CD4-positive, alpha-beta memory T cell (primary cell): ENCODE data around the gene CHFR. TPM values are rescaled to one million over a fixed set of nuclear protein-coding genes. Genes with fewer than 3 reads are reported as not detected.

Experiments
- CTCF ChIA-PET: fragments of 350-600 bp; sonication (Branson Sonifier 250); formaldehyde crosslinking; loops from one replicate; lab custom pipeline; 2021; ENCODE audit warnings: inconsistent platforms; ENCODE audit not compliant: partially characterized antibody; lab: Charles Lee
- POLR2A ChIA-PET: fragments of 350-600 bp; sonication (Branson Sonifier 250); formaldehyde crosslinking; loops from one replicate; lab custom pipeline; 2021; ENCODE audit not compliant: partially characterized antibody; lab: Charles Lee
- DNase-seq, 5 donors: peaks; one replicate each; pipeline versions ENCODE4 v3.0.0 to v3.0.0-alpha.2; 2020 to 2022; ENCODE audit warnings: mixed read lengths in 1 of 5
- H3K27ac ChIP-seq: one replicate; pipeline ENCODE4 v1.7.0; 2013; ENCODE audit warnings: low read depth, low read length
- H3K27me3 ChIP-seq: 2 replicates; pipeline ENCODE4 v1.7.0; 2013; ENCODE audit warnings: mild to moderate bottlenecking, low read length, moderate library complexity; ENCODE audit not compliant: insufficient read depth
- H3K36me3 ChIP-seq: 2 replicates; pipeline ENCODE4 v1.7.0; 2013; ENCODE audit warnings: mild to moderate bottlenecking, low read length, moderate library complexity; ENCODE audit not compliant: insufficient read depth
- H3K4me1 ChIP-seq: 2 replicates; pipeline ENCODE4 v1.7.0; 2013; ENCODE audit warnings: mild to moderate bottlenecking, low read length, moderate library complexity; ENCODE audit not compliant: insufficient read depth
- H3K4me3 ChIP-seq, 2 donors: one replicate each; pipeline ENCODE4 v1.7.0; 2013; ENCODE audit warnings: low read length in 2 of 2, mild to moderate bottlenecking in 1 of 2
- H3K9me3 ChIP-seq, 2 donors: one replicate each; pipeline ENCODE4 v1.7.0; 2013; ENCODE audit warnings: low read length in 2 of 2, control low read depth in 1 of 2; ENCODE audit not compliant: control insufficient read depth in 1 of 2
- H3K27ac Mint-ChIP-seq, 7 donors: one replicate each; pipeline ENCODE4 v1.8.0; 2020 to 2021; ENCODE audit warnings: mixed read lengths in 7 of 7, mild to moderate bottlenecking in 6 of 7, inconsistent platforms in 3 of 7, moderate library complexity in 3 of 7
- H3K27me3 Mint-ChIP-seq, 2 donors: one replicate each; pipeline ENCODE4 v1.8.0; 2020 to 2021; ENCODE audit warnings: mixed read lengths in 2 of 2
- H3K36me3 Mint-ChIP-seq, 2 donors: one replicate each; pipeline ENCODE4 v1.8.0; 2020 to 2021; ENCODE audit warnings: mixed read lengths in 2 of 2, inconsistent platforms in 1 of 2, mild to moderate bottlenecking in 1 of 2
- H3K4me1 Mint-ChIP-seq, 4 donors: one replicate each; pipeline ENCODE4 v1.8.0; 2020 to 2021; ENCODE audit warnings: mixed read lengths in 4 of 4, mild to moderate bottlenecking in 1 of 4
- H3K4me3 Mint-ChIP-seq, 8 donors: one replicate each; pipeline ENCODE4 v1.8.0; 2020 to 2021; ENCODE audit warnings: mixed read lengths in 8 of 8, mild to moderate bottlenecking in 7 of 8, moderate library complexity in 6 of 8, inconsistent platforms in 3 of 8
- H3K9me3 Mint-ChIP-seq, 8 donors: one replicate each; pipeline ENCODE4 v1.8.0; 2020 to 2021; ENCODE audit warnings: mixed read lengths in 8 of 8, mild to moderate bottlenecking in 5 of 8, inconsistent platforms in 3 of 8, moderate library complexity in 1 of 8
- intact Hi-C: fragments of 100-400 bp; cut with micrococcal nuclease; formaldehyde crosslinking; loops from one replicate; pipeline ENCODE4 v1.15.1; 2023
- polyA plus RNA-seq, 2 donors: library from polyadenylated mRNA; unstranded; fragments of 300-500 nt; fragmentation: Illumina TruSeq; gene quantifications; one replicate each; pipeline ENCODE4 v1.2.3, GENCODE V29; 2021
- total RNA-seq, 2 experiments: library from RNA; stranded (reverse); gene quantifications; one replicate each; pipeline ENCODE4 v1.2.3, GENCODE V29; 2021

The CHFR gene
- total and polyA plus RNA-seq, 4 experiments from 2014 or later, result 31.6 to 79.4 (median 50.6) TPM

- no peak overlapping the region for H3K4me3 ChIP-seq
- peaks cover 0 to 96% (median 83%) of the 10 kb centered on the region in 8 donors for H3K9me3 Mint-ChIP-seq
- DNase-seq, result no peak
- H3K36me3 ChIP-seq, result no peaks in the 10 kb centered on the region
- no peak overlapping the region for H3K27ac ChIP-seq
- H3K4me3 Mint-ChIP-seq, result peak overlapping the region in 1 of 8 donors; percentile 38
- H3K27ac Mint-ChIP-seq, result no peak overlapping the region
- peaks cover 5 to 62% of the 10 kb centered on the region in 2 donors for H3K9me3 ChIP-seq
- no peaks in the 10 kb centered on the region for H3K27me3 ChIP-seq
- intact Hi-C loops, result no loop called here
- ChIA-PET POLR2A (no interaction called here), CTCF (no interaction called here)
- H3K36me3 Mint-ChIP-seq, result peaks cover 46 to 55% of the 10 kb centered on the region in 2 donors
- H3K4me1 Mint-ChIP-seq, result no peaks in the 10 kb centered on the region
- H3K4me1 ChIP-seq, result no peaks in the 10 kb centered on the region
- no peaks in the 10 kb centered on the region for H3K27me3 Mint-ChIP-seq
Measured at GRCh38 chr12:132923356-132923909, 36.0 kb upstream of the CHFR start.

- Mint-ChIP-seq H3K27ac (no peak overlapping the region), H3K9me3 (peaks cover 0 to 96% (median 84%) of the 10 kb centered on the region in 8 donors), H3K4me1 (no peaks in the 10 kb centered on the region), H3K36me3 (peaks cover 52 to 57% of the 10 kb centered on the region in 2 donors), H3K27me3 (no peaks in the 10 kb centered on the region), H3K4me3 (no peak overlapping the region)
- POLR2A ChIA-PET, result no interaction called here
- CTCF ChIA-PET, result no interaction called here
- Histone ChIP-seq H3K4me1 (no peaks in the 10 kb centered on the region), H3K36me3 (no peaks in the 10 kb centered on the region), H3K27ac (no peak overlapping the region), H3K27me3 (no peaks in the 10 kb centered on the region), H3K9me3 (peaks cover 5 to 70% of the 10 kb centered on the region in 2 donors), H3K4me3 (no peak overlapping the region)
- intact Hi-C loops, result no loop called here
- no peak for DNase-seq
Measured at GRCh38 chr12:132922676-132923075, 35.3 kb upstream of the CHFR start.

GRCh38 chr12:132921685-132922084 is 34.3 kb upstream of the CHFR start:
- Mint-ChIP-seq H3K27ac (no peak overlapping the region), H3K27me3 (no peaks in the 10 kb centered on the region), H3K9me3 (peaks cover 0 to 93% (median 79%) of the 10 kb centered on the region in 8 donors), H3K36me3 (peaks cover 48 to 53% of the 10 kb centered on the region in 2 donors), H3K4me3 (no peak overlapping the region), H3K4me1 (no peaks in the 10 kb centered on the region)
- Histone ChIP-seq H3K4me1 (no peaks in the 10 kb centered on the region), H3K27ac (no peak overlapping the region), H3K36me3 (no peaks in the 10 kb centered on the region), H3K9me3 (peaks cover 5 to 67% of the 10 kb centered on the region in 2 donors), H3K4me3 (no peak overlapping the region), H3K27me3 (no peaks in the 10 kb centered on the region)
- intact Hi-C loops, result no loop called here
- DNase-seq, result no peak
- CTCF ChIA-PET, result no interaction called here
- POLR2A ChIA-PET, result no interaction called here

GRCh38 chr12:132918680-132919079 is 31.3 kb upstream of the CHFR start:
- H3K4me1 Mint-ChIP-seq, result no peaks in the 10 kb centered on the region
- Histone ChIP-seq H3K4me1 (no peaks in the 10 kb centered on the region), H3K4me3 (no peak overlapping the region), H3K27me3 (no peaks in the 10 kb centered on the region), H3K27ac (no peak overlapping the region), H3K9me3 (peaks cover 0 to 47% of the 10 kb centered on the region in 2 donors), H3K36me3 (no peaks in the 10 kb centered on the region)
- no peak overlapping the region for H3K27ac Mint-ChIP-seq
- no peak overlapping the region for H3K4me3 Mint-ChIP-seq
- CTCF ChIA-PET, result interaction anchor here (0.7 to 1.0 kb wide), 2 partner anchors 11 to 14 kb away, joined by 3 to 4 read pairs; no protein-coding TSS in a partner anchor
- H3K36me3 Mint-ChIP-seq, result peaks cover 44 to 45% of the 10 kb centered on the region in 2 donors
- POLR2A ChIA-PET, result interaction anchor here (1.2 kb wide), 1 partner anchor 10 kb away, joined by 3 read pairs; no protein-coding TSS in a partner anchor
- no peak for DNase-seq
- H3K27me3 Mint-ChIP-seq, result no peaks in the 10 kb centered on the region
- H3K9me3 Mint-ChIP-seq, result peaks cover 0 to 91% (median 72%) of the 10 kb centered on the region in 8 donors
- intact Hi-C loops, result no loop called here

GRCh38 chr12:132909030-132909368 is 21.6 kb upstream of the CHFR start:
- Histone ChIP-seq H3K27me3 (no peaks in the 10 kb centered on the region), H3K4me3 (peak overlapping the region; percentile 57 to 59), H3K9me3 (no peaks in the 10 kb centered on the region), H3K36me3 (no peaks in the 10 kb centered on the region), H3K4me1 (peaks cover 11% of the 10 kb centered on the region), H3K27ac (peak overlapping the region; percentile 75)
- Mint-ChIP-seq H3K9me3 (peaks cover 3 to 30% (median 20%) of the 10 kb centered on the region in 8 donors), H3K36me3 (peaks cover 14 to 15% of the 10 kb centered on the region in 2 donors), H3K4me1 (peaks cover 3 to 24% (median 16%) of the 10 kb centered on the region in 4 donors), H3K4me3 (peak overlapping the region; percentile 91 to 98 (median 96)), H3K27ac (peak overlapping the region; percentile 95 to 100 (median 98)), H3K27me3 (peaks cover 0 to 2% of the 10 kb centered on the region in 2 donors)
- CTCF ChIA-PET, result interaction anchor here (0.6 to 2.4 kb wide), 2 partner anchors 8 to 46 kb away, joined by 4 to 6 read pairs; no protein-coding TSS in a partner anchor
- intact Hi-C loops, result loop anchor here (2.0 kb wide), 1 partner anchor 148 kb away; the partner anchor contains the start of gene ANKLE2
- no peak for DNase-seq
- POLR2A ChIA-PET, result interaction anchor here (0.6 to 2.2 kb wide), 14 partner anchors 9 to 273 kb away, joined by 3 to 23 read pairs (median 5); partner anchors contain the start of genes CHFR, GOLGA3, ZNF10 and ZNF26

- Histone ChIP-seq H3K36me3 (no peaks in the 10 kb centered on the region), H3K27ac (peak overlapping the region; percentile 75), H3K4me1 (peaks cover 11% of the 10 kb centered on the region), H3K9me3 (no peaks in the 10 kb centered on the region), H3K4me3 (peak overlapping the region; percentile 57 to 59), H3K27me3 (no peaks in the 10 kb centered on the region)
- ChIA-PET POLR2A (interaction anchor here (0.6 to 2.2 kb wide), 15 partner anchors 9 to 273 kb away, joined by 3 to 23 read pairs (median 5); partner anchors contain the start of genes CHFR, GOLGA3, ZNF10 and ZNF26), CTCF (interaction anchor here (0.6 to 2.4 kb wide), 2 partner anchors 11 to 47 kb away, joined by 4 to 6 read pairs; no protein-coding TSS in a partner anchor)
- H3K4me3 Mint-ChIP-seq, result peak overlapping the region; percentile 91 to 98 (median 96)
- peaks cover 8 to 9% of the 10 kb centered on the region in 2 donors for H3K36me3 Mint-ChIP-seq
- peaks cover 0 to 2% of the 10 kb centered on the region in 2 donors for H3K27me3 Mint-ChIP-seq
- peaks cover 3 to 27% (median 16%) of the 10 kb centered on the region in 4 donors for H3K4me1 Mint-ChIP-seq
- peak overlapping the region; percentile 95 to 100 (median 98) for H3K27ac Mint-ChIP-seq
- peak; percentile 93 to 99 (median 96) for DNase-seq
- H3K9me3 Mint-ChIP-seq, result peaks cover 3 to 24% (median 14%) of the 10 kb centered on the region in 8 donors
- intact Hi-C loops, result loop anchor here (1.0 to 2.0 kb wide), 10 partner anchors 21 to 273 kb away; partner anchors contain the start of genes ANKLE2, CHFR, PGAM5 and ZNF10
Measured at GRCh38 chr12:132908145-132909029, 21.0 kb upstream of the CHFR start.
